NCI-H2107 (cell line): ENCODE measurements around the gene HNRNPD.
"Not testable (repeated sequence)": the region's sequence is repeated elsewhere in the genome, so short reads cannot be mapped to it uniquely, and the experiment has no call there.

ENCODE experiments used
- DNase-seq: peaks from one replicate; lab custom pipeline; 2025; lab: John Stamatoyannopoulos, UW

The HNRNPD gene, protein sequence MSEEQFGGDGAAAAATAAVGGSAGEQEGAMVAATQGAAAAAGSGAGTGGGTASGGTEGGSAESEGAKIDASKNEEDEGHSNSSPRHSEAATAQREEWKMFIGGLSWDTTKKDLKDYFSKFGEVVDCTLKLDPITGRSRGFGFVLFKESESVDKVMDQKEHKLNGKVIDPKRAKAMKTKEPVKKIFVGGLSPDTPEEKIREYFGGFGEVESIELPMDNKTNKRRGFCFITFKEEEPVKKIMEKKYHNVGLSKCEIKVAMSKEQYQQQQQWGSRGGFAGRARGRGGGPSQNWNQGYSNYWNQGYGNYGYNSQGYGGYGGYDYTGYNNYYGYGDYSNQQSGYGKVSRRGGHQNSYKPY

GRCh38 chr4:82373816-82374625 is at the start of gene HNRNPD:
Gene HNRNPD (minus strand): TSS chr4:82373991. CDS start chr4:82373678, 313 bp downstream.
- DNase-seq = peak; percentile 94

DNA sequence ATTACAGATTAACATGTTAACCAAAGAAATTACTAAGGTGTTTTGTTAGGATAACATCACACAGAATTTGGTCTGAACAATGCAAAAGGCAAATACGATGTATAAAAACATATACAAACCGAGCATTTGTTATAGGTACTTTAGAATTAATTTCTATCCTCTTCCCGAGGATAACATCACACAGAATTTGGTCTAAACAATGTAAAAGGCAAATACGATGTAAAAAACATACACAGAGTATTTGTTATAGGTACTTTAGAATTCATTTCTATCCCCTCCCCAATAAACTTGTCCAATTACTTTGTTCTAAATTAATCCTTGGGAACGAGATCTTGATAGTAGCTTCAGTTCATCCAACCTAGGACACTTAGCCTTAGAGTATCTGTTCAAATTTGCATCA is 48.8 kb upstream of the HNRNPD start:
- no peak for DNase-seq

DNA sequence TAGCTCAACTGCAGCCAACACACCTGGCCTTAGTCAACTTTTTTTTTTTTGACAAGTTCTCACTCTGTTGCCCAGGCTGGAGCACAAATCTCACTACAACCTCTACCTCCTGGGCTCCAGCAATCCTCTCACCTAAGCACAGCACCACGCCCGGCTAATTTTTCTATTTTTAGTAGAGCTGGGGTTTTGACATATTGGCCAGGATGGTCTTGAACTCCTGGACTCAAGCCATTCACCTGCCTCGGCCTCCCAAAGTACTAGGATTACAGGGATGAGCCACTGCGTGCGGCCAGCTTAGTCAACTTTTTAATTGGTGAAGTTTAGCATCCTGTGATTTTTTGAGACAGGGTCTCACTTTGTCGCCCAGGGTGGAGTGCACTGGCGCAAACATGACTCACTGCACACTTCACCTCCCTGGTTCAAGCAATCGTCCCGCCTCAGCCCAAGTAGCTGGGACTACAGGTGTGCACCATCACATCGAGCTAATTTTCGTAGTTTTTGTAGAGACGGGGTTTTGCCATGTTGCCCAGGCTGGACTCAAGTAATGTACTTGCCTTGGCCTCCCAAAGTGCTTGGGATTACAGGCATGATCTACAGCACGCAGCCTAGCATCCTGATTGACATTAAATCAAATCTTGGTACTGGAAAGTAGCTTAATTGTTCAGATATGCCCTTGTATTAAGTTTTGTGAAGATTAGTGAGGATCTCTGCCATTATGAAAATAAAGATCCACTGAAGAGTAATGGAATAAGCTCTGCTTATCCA is 48.2 kb upstream of the HNRNPD start:
- no peak for DNase-seq

- no peak for DNase-seq
Observed at GRCh38 chr4:82419451-82419850, 45.7 kb upstream of the HNRNPD start.

DNA sequence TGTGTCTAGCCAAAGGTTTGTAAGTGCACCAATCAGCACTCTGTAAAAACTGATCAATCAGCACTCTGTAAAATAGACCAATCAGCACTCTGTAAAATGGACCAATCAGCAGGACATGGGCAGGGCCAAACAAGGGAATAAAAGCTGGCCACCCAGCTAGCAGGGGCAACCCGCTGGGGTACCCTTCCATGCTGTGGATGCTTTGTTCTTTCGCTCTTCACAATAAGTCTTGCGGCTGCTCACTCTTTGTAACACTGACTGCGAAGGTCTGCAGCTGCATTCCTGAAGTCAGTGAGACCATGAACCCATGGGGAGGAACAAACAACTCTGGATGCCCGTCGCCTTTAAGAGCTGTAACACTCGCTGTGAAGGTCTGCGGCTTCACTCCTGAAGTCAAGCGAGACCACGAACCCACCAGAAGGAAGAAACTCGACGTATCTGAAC is 42.2 kb upstream of the HNRNPD start:
- DNase-seq = no peak

DNA sequence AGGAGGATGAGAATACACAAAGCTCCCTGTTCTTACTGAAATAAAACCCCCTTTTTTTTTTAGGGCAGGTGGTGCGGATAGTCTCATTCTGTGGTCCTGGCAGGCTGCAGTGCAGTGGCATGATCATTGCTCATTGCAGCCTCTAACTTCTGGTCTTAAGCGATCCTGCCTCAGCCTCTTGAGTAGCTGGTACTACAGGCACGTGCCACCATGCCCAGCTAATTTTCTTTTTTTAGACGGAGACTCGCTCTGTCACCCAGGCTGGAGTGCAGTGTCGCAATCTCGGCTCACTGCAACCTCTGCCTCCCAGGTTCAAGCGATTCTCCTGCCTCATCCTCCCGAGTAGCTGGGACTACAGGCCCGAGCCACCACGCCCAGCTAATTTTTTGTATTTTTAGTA is 41.3 kb upstream of the HNRNPD start:
- DNase-seq = not testable (repeated sequence)

DNA sequence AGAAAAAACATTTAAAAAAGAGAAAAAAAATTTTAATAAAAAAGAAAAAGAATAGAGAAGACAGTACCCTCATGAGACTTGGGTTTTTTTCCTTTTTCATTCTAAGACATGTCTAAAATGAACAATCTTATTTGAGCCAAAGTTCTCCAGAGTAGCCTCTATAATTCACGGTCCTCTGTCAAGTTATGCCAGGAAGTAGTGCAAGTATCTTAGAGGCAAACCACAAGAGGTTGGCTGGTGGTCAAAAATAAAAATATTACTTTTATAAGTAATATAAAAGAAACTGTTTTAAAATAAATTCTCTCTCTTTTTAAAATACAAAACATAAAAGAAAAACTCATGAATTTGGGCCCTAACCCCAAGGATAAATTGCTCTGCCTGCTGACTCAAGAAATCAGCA is 29.9 kb upstream of the HNRNPD start:
- DNase-seq = no peak

- no peak for DNase-seq
Observed at GRCh38 chr4:82402196-82402775, 28.5 kb upstream of the HNRNPD start.

- DNase-seq = no peak
Observed at GRCh38 chr4:82401600-82401999, 27.8 kb upstream of the HNRNPD start.

DNA sequence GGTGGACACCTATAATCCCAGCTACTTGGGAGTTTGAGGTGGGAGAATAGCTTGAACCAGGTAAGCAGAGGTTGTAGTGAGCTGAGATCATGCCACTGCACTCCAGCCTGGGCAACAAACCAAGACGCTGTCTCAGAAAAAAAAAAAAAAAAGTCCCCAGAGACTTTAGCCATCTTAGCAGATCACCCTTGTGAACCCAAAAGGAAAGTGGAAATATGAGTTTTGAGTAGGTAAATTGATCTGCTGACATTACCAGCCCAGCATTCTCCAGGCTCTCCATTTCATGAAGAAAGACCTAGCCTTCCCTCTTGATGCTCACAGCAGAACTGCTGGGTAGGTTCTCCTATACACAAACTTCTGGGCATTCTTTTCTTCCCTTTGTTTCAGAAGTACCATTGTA is 24.5 kb upstream of the HNRNPD start:
- no peak for DNase-seq

GRCh38 chr4:82397527-82397926 is 23.7 kb upstream of the HNRNPD start:
- no peak for DNase-seq

- no peak for DNase-seq
Observed at GRCh38 chr4:82394896-82395295, 21.1 kb upstream of the HNRNPD start.

DNA sequence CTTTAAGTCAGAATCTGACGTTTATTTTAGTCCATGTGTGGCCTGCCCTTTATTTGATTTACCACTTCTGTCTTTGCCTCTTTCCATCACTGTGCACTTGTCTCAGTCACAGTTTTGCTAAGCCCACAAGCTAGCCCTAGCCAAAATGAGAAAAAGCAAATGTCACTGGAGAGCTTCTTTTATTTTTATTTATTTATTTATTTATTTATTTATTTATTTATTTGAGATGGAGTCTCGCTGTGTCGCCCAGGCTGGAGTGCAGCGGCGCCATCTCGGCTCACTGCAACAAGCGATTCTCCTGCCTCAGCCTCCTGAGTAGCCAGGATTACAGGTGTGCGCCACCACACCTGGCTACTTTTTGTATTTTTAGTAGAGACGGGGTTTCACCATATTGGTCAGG is 16.3 kb upstream of the HNRNPD start:
- not testable (repeated sequence) for DNase-seq

DNA sequence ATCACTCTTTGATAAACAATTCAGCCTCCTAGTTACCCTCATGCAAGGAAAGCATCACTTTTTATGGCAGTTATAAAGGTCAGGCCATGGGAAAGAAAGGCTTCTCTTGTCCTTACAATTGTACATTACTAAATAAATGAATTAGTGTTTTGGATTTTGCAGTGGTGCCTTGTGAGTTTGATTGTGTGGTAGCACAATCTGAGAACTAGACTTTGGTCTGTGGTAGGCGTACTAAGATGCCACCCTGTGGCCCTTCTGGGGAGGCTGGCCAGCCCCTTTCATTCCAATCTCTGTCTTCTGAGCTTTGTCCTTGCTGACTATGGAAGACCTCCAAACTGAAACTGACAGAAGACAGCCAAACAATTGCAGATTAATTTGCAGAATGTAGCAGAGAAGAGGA is 14.6 kb upstream of the HNRNPD start:
- no peak for DNase-seq

GRCh38 chr4:82386312-82386711 is 12.5 kb upstream of the HNRNPD start:
- DNase-seq = not testable (repeated sequence)

GRCh38 chr4:82382751-82383150 is 9.0 kb upstream of the HNRNPD start:
- DNase-seq = no peak

GRCh38 chr4:82381661-82382296 is 8.0 kb upstream of the HNRNPD start:
- no peak for DNase-seq

GRCh38 chr4:82381235-82381634 is 7.4 kb upstream of the HNRNPD start:
- DNase-seq = no peak

DNA sequence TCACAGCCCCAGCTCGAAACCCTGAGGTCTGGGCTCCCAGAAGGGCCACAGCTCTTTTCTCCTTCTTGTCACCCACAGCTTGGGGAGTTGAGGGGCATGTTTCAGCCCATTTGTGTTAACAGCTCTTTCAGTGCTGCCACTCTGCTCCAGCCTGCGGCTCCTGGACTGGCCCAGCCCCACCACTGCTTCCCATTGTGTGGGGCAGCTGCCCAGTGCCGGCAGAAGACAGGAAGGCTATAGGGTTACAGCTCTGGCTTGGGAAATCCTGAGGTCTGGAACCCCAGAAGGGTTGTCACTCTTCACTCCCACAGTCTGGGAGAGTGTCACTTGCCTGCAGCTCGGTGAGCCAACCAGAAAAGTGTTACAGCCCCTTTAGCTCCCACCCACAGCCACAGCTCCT is 7.0 kb upstream of the HNRNPD start:
- no peak for DNase-seq

DNA sequence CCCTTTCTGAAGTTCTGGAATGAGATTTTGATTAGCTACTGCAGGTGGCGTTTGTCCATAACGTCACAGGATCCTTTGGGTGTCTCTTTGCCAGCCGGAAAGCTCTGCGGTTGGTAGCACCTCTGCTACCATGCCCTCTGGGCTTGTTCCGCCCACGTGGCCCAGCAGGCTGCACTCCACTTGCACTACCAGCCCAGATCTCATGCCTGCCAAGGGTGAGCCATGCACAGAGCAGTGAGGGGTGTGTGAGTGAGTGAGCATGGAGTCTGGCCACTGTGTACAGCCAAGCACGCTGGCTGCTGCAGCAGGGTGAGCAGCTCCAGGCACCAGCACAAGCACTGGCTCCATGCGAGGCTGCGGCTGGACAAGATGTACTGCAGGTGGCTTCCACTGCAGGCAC is 6.6 kb upstream of the HNRNPD start:
- no peak for DNase-seq

DNA sequence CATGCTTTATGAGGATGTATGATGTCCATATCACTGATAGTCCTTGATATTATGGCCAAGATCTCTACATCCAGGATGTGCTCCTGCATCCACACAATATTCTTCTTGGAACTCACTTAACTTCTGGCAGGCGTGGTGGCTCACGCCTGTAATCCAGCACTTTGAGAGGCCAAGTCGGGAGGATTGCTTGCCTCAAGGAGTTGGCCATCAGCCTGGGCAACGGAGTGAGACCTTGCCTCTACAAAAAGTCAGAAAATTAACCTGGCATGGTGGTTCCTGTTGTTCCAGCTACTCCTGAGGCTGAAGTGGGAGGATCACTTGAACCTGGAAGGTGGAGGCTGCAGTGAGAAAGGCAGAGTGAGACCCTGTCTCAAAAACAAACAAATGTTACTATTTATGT is 2.3 kb upstream of the HNRNPD start:
- DNase-seq = no peak

- DNase-seq = no peak
Observed at GRCh38 chr4:82373486-82373815, 340 bp downstream of the HNRNPD start.
